GM21717 (cell line): ENCODE measurements around the gene RNF7.
"Not testable (repeated sequence)": the region's sequence is repeated elsewhere in the genome, so short reads cannot be mapped to it uniquely, and the experiment has no call there.

Experiments
- ATAC-seq: cut with Tn5 transposase; IDR thresholded peaks from one replicate; pipeline ENCODE4 v1.9.1; 2021; ENCODE audit warnings: mild to moderate bottlenecking, moderate library complexity; ENCODE audit not compliant: unreplicated experiment

RNF7 gene

GRCh38 chr3:141777957-141778813 lies 40.1 kb downstream of the RNF7 start:
- no peak for ATAC-seq

- ATAC-seq: no peak
Measured at GRCh38 chr3:141779667-141780066, 41.6 kb downstream of the RNF7 start.

- no peak for ATAC-seq
Measured at GRCh38 chr3:141782386-141782932, 44.4 kb downstream of the RNF7 start.

- no peak for ATAC-seq
Measured at GRCh38 chr3:141783632-141784031, 45.5 kb downstream of the RNF7 start.

- ATAC-seq: no peak
Measured at GRCh38 chr3:141784096-141784495, 46.0 kb downstream of the RNF7 start.

- no peak for ATAC-seq
Measured at GRCh38 chr3:141784531-141784930, 46.4 kb downstream of the RNF7 start.

GRCh38 chr3:141788149-141788548 lies 50.1 kb downstream of the RNF7 start:
- no peak for ATAC-seq

GRCh38 chr3:141788750-141789149 lies 50.7 kb downstream of the RNF7 start:
- not testable (repeated sequence) for ATAC-seq

- no peak for ATAC-seq
Measured at GRCh38 chr3:141789281-141789680, 51.2 kb downstream of the RNF7 start.

GRCh38 chr3:141790171-141790570 lies 52.1 kb downstream of the RNF7 start:
- ATAC-seq: no peak

GRCh38 chr3:141792495-141792894 lies 54.4 kb downstream of the RNF7 start:
- no peak for ATAC-seq

GRCh38 chr3:141793476-141794260 lies 55.6 kb downstream of the RNF7 start:
- ATAC-seq: no peak

- ATAC-seq: no peak
Measured at GRCh38 chr3:141795276-141795675, 57.2 kb downstream of the RNF7 start.

- ATAC-seq: no peak
Measured at GRCh38 chr3:141795741-141796080, 57.6 kb downstream of the RNF7 start.

GRCh38 chr3:141796081-141796888 lies 58.2 kb downstream of the RNF7 start:
- peak; percentile 97 for ATAC-seq
